Panc1 (cell line): Measurements from ENCODE around the gene RITA1. TPM values are rescaled to one million over a fixed set of nuclear protein-coding genes. Genes with fewer than 3 reads are reported as not detected.
A peak's percentile ranks its signal among the peaks of the same experiment; 100 is the strongest.

Experiments used
- ATAC-seq: fragments of 200-7000 bp; cut with Tn5 transposase; 2 replicates; pipeline ENCODE4 v1.9.1; 2020; ENCODE audit warnings: mild to moderate bottlenecking, moderate library complexity
- BruUV-seq: library from RNA; stranded (reverse); fragments of 400-500 nt; replicated peaks from 2 replicates; lab custom pipeline; 2021; lab: Mats Ljungman, UMichigan
- CTCF ChIA-PET: fragments of 300-600 bp; sonication (Branson Sonifier 250); formaldehyde crosslinking; loops from one replicate; lab custom pipeline; 2022; ENCODE audit warnings: antibody characterized with exemption; lab: Charles Lee
- POLR2A ChIA-PET: fragments of 300-600 bp; sonication (Branson Sonifier 250); formaldehyde crosslinking; loops from one replicate; lab custom pipeline; 2022; ENCODE audit warnings: antibody characterized with exemption; lab: Charles Lee
- DNase-seq: peaks from one replicate; pipeline ENCODE4 v3.0.0-alpha.2; 2010; ENCODE audit warnings: low read depth, low spot score
- H3K27ac ChIP-seq: 2 replicates; pipeline ENCODE4 v1.5.1; 2011; ENCODE audit warnings: mild to moderate bottlenecking, low read length, inconsistent platforms
- H3K27me3 ChIP-seq: fragments of 200-500 bp; sonication (Bioruptor generic); 2 replicates; pipeline ENCODE4 v1.6.0; 2014; ENCODE audit warnings: low read length, inconsistent platforms; ENCODE audit not compliant: control insufficient read depth, insufficient read depth
- H3K36me3 ChIP-seq: fragments of 200-500 bp; sonication (Bioruptor generic); 2 replicates; pipeline ENCODE4 v1.5.1; 2014; ENCODE audit warnings: inconsistent platforms, mild to moderate bottlenecking, low read length, moderate library complexity; ENCODE audit not compliant: control insufficient read depth, insufficient read depth
- H3K4me1 ChIP-seq: 2 replicates; pipeline ENCODE4 v1.5.1; 2011; ENCODE audit warnings: inconsistent platforms, mild to moderate bottlenecking, low read length, moderate library complexity; ENCODE audit not compliant: control insufficient read depth, insufficient read depth
- H3K4me3 ChIP-seq, 2 experiments: 2 replicates each; pipeline ENCODE4 v1.5.1; 2011 to 2012; ENCODE audit warnings: low read depth in 2 of 2, low read length in 2 of 2, mild to moderate bottlenecking in 2 of 2, inconsistent platforms in 1 of 2, moderate library complexity in 1 of 2
- H3K9me3 ChIP-seq: fragments of 200-500 bp; sonication (Bioruptor generic); 2 replicates; pipeline ENCODE4 v1.5.1; 2014; ENCODE audit warnings: low read depth, mild to moderate bottlenecking, inconsistent platforms, low read length, moderate library complexity; ENCODE audit not compliant: control insufficient read depth, insufficient read depth
- POLR2AphosphoS5 ChIP-seq: IDR thresholded peaks from 2 replicates; pipeline ENCODE4 v1.6.1; 2012; ENCODE audit warnings: mild to moderate bottlenecking, low read depth, low read length, moderate library complexity
- SIN3A ChIP-seq: IDR thresholded peaks from 2 replicates; pipeline ENCODE4 v1.6.1; 2012; ENCODE audit warnings: low read depth, mild to moderate bottlenecking, low read length, moderate library complexity, borderline replicate concordance; ENCODE audit not compliant: insufficient read depth
- TCF7L2 ChIP-seq: IDR thresholded peaks from 2 replicates; pipeline ENCODE4 v1.6.1; 2011; ENCODE audit warnings: mild to moderate bottlenecking, low read depth, low read length, inconsistent platforms
- in situ Hi-C: cut with HindIII; loops from 2 replicates; pipeline ENCODE4 v1.10.0; 2016; ENCODE audit warnings: low sequenced_read_pairs, low pct_unique_long_range_greater_than_20kb
- intact Hi-C: fragments of 100-400 bp; cut with micrococcal nuclease; formaldehyde crosslinking; loops from one replicate; pipeline ENCODE4 v1.10.0; 2022; ENCODE audit not compliant: unreplicated experiment
- total RNA-seq: library from RNA; stranded (reverse); gene quantifications from one replicate; pipeline ENCODE4 v1.2.1, GENCODE V29; 2021; ENCODE audit not compliant: unreplicated experiment
- TF ChIP-seq, protein P1 (sequence below), 2 experiments: IDR thresholded peaks; 2 replicates each; pipeline ENCODE4 v1.6.1; 2011 to 2012; ENCODE audit warnings: low read depth in 2 of 2, control low read depth in 1 of 2, low read length in 1 of 2, mild to moderate bottlenecking in 1 of 2, moderate library complexity in 1 of 2; ENCODE audit not compliant: insufficient read depth in 1 of 2
- TF ChIP-seq, protein P2 (sequence below): fragments of 450-650 bp; IDR thresholded peaks from 2 replicates; pipeline ENCODE4 v1.5.1; 2017; ENCODE audit warnings: mild to moderate bottlenecking

RITA1 gene
- total RNA-seq, 1 experiment from 2014 or later = 41.0 TPM

DNA sequence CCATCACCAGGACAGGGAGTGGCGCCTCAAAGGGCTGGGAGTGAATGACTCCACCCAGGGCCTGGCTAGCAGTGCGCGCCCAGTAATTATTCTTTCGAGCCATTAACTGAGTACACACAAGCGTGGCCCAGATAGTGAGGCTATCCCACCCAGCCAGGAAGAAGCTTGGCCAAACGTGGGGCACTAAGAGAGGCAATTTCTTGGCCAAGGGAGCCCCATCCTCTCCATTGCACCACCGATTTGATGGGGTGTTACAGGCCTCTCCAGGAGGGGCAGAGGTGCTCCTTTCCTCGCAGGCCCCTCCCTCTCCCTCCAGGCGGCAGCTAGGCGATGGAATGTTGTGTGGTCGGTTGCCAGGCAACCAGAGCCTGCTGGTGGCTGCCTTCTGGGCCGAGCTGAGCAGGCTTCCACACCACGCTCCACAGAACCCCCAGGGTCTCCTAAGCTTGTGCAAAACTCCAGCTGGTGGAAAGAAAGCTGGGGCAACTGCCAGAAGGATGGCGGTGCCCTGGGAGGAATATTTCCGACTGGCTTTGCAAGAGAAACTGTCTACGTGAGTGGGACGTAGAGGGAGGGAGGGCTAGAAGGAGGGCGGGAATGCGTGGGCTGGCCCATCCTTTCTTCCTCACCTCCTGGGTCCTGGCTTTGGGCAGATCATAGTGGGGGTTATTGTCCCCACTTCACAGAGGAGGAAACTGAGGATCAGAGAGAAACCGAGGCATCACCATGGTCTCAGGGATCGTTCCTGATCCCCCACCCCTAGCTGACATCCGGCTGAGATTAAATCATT lies 36.0 kb upstream of the RITA1 start, which contains the start of gene CFAP73:
Gene CFAP73 (plus strand): TSS at position 364 of the 790 bp plus-strand sequence. CDS start 134 bp downstream, at position 498.
- POLR2A ChIA-PET = no interaction called here
- Histone ChIP-seq H3K27me3 (no peaks in the 10 kb centered on the region), H3K36me3 (no peaks in the 10 kb centered on the region), H3K4me1 (peaks cover 12% of the 10 kb centered on the region; the same call in 1 of the 2 replicates), H3K27ac (no peak within 1 kb of the TSS), H3K4me3 (no peak within 1 kb of the TSS), H3K9me3 (no peaks in the 10 kb centered on the region)
- DNase-seq = no peak
- TF ChIP-seq, protein P1, sequence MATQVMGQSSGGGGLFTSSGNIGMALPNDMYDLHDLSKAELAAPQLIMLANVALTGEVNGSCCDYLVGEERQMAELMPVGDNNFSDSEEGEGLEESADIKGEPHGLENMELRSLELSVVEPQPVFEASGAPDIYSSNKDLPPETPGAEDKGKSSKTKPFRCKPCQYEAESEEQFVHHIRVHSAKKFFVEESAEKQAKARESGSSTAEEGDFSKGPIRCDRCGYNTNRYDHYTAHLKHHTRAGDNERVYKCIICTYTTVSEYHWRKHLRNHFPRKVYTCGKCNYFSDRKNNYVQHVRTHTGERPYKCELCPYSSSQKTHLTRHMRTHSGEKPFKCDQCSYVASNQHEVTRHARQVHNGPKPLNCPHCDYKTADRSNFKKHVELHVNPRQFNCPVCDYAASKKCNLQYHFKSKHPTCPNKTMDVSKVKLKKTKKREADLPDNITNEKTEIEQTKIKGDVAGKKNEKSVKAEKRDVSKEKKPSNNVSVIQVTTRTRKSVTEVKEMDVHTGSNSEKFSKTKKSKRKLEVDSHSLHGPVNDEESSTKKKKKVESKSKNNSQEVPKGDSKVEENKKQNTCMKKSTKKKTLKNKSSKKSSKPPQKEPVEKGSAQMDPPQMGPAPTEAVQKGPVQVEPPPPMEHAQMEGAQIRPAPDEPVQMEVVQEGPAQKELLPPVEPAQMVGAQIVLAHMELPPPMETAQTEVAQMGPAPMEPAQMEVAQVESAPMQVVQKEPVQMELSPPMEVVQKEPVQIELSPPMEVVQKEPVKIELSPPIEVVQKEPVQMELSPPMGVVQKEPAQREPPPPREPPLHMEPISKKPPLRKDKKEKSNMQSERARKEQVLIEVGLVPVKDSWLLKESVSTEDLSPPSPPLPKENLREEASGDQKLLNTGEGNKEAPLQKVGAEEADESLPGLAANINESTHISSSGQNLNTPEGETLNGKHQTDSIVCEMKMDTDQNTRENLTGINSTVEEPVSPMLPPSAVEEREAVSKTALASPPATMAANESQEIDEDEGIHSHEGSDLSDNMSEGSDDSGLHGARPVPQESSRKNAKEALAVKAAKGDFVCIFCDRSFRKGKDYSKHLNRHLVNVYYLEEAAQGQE (IDR thresholded peaks at IDR 0.05; ENCODE audit: insufficient read depth in 1 of 2, low read depth in 2 of 2, low read length in 1 of 2) = no peak
- TF ChIP-seq POLR2AphosphoS5 (no peak), SIN3A (no peak), TCF7L2 (no peak)
- TF ChIP-seq, protein P2, sequence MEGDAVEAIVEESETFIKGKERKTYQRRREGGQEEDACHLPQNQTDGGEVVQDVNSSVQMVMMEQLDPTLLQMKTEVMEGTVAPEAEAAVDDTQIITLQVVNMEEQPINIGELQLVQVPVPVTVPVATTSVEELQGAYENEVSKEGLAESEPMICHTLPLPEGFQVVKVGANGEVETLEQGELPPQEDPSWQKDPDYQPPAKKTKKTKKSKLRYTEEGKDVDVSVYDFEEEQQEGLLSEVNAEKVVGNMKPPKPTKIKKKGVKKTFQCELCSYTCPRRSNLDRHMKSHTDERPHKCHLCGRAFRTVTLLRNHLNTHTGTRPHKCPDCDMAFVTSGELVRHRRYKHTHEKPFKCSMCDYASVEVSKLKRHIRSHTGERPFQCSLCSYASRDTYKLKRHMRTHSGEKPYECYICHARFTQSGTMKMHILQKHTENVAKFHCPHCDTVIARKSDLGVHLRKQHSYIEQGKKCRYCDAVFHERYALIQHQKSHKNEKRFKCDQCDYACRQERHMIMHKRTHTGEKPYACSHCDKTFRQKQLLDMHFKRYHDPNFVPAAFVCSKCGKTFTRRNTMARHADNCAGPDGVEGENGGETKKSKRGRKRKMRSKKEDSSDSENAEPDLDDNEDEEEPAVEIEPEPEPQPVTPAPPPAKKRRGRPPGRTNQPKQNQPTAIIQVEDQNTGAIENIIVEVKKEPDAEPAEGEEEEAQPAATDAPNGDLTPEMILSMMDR = no peak
- ATAC-seq = peak; percentile 66
- CTCF ChIA-PET = no interaction called here
- in situ Hi-C loops (loop anchor here (25.0 kb wide), 1 partner anchor 87 kb away; the partner anchor contains the start of gene DTX1), intact Hi-C loops (loop anchor here (10.0 kb wide), 1 partner anchor 155 kb away; no protein-coding TSS in a partner anchor)
- BruUV-seq = no TSS peak

DNA sequence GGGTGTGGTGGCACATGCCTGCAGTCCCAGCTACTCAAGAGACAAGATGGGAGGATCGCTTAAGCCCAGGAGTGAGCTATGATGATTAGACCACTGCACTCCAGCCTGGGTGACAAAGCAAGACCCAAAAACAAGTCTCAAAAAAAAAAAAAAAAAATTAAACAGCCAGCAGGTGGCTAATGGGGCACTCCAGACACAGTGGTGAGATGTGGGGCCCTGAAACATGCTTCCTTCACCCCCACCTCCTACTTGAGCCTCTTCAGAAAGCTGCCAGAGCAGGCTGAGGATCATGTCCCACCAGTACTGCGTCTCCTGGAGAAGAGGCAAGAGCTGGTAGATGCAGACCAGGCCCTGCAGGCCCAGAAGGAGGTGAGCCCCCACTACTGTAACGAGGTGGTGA lies 33.9 kb upstream of the RITA1 start:
- Histone ChIP-seq H3K4me1 (peaks cover 12% of the 10 kb centered on the region; the same call in 1 of the 2 replicates), H3K4me3 (no peak overlapping the region), H3K27ac (no peak overlapping the region), H3K9me3 (no peaks in the 10 kb centered on the region), H3K27me3 (no peaks in the 10 kb centered on the region), H3K36me3 (no peaks in the 10 kb centered on the region)
- POLR2A ChIA-PET = no interaction called here
- no peak for DNase-seq
- TF ChIP-seq TCF7L2 (no peak), POLR2AphosphoS5 (no peak), SIN3A (no peak)
- TF ChIP-seq, protein P1 (IDR thresholded peaks at IDR 0.05; ENCODE audit: insufficient read depth in 1 of 2, low read depth in 2 of 2, low read length in 1 of 2) = no peak
- TF ChIP-seq, protein P2 = no peak
- ATAC-seq = no peak
- CTCF ChIA-PET = no interaction called here
- no TSS peak for BruUV-seq
- intact Hi-C loops = loop anchor here (2.0 to 10.0 kb wide), 2 partner anchors 103 to 157 kb away; no protein-coding TSS in a partner anchor
- in situ Hi-C loops = loop anchor here (25.0 kb wide), 1 partner anchor 89 kb away; the partner anchor contains the start of gene DTX1
